C4-2B (cell line): ENCODE results near the gene EML6.

Experiments used
- CTCF ChIP-seq: fragments of 450-650 bp; conservative IDR thresholded peaks from 2 replicates; pipeline ENCODE4 v1.5.1; 2017; ENCODE audit warnings: mild to moderate bottlenecking
- ZFX ChIP-seq: fragments of 450-650 bp; IDR thresholded peaks from 2 replicates; pipeline ENCODE4 v1.6.1; 2017

GRCh38 chr2:54946220-54946805 lies 222.9 kb downstream of the EML6 start:
- no peak for TF ChIP-seq CTCF
- no peak for TF ChIP-seq ZFX
